IPS DF 19.7 (cell line): ENCODE results near the gene RHOG.
"Not testable (repeated sequence)": the region's sequence is repeated elsewhere in the genome, so short reads cannot be mapped to it uniquely, and the experiment has no call there.

Experiments
- DNase-seq: peaks from one replicate; pipeline ENCODE4 v3.0.0-alpha.2; 2013; ENCODE audit warnings: low read depth, low spot score

Gene RHOG

DNA sequence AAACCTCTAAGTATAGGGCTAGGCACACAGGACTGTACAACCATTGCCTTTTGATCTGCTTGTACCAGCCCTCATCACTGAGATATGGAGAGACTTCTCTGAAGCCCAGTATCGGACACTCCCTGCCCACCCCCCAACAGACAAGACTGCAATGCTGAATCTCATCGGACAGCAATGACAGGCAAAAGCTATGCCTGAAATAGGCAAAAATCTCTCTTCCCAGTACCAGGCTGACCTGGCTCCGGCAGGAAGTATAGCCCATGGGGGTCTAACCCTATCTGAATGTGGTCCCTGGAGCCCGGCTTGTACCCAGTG, 6.5 kb downstream of the RHOG start:
- DNase-seq: no peak

- no peak for DNase-seq
Observed at GRCh38 chr11:3833449-3833848, 7.3 kb downstream of the RHOG start.

DNA sequence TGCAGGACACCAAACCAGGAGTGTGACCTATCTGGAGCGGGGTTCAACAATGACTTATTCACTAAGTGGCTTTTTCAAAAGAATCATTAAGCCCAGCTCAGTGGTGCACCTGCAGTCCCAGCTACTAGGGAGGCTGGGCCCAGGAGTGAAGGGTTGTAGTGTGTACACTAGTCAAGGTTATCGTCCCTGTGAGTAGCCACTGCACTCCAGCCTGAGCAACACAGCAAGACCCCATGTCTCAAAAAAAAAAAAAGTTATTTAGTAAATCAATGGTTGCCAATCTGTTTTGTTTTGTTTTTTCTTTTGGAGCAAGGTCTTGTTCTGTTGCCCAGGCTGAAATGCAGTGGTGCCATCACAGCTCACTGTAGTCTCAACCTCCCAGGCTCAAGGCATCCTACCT, 7.9 kb downstream of the RHOG start:
- no peak for DNase-seq

DNA sequence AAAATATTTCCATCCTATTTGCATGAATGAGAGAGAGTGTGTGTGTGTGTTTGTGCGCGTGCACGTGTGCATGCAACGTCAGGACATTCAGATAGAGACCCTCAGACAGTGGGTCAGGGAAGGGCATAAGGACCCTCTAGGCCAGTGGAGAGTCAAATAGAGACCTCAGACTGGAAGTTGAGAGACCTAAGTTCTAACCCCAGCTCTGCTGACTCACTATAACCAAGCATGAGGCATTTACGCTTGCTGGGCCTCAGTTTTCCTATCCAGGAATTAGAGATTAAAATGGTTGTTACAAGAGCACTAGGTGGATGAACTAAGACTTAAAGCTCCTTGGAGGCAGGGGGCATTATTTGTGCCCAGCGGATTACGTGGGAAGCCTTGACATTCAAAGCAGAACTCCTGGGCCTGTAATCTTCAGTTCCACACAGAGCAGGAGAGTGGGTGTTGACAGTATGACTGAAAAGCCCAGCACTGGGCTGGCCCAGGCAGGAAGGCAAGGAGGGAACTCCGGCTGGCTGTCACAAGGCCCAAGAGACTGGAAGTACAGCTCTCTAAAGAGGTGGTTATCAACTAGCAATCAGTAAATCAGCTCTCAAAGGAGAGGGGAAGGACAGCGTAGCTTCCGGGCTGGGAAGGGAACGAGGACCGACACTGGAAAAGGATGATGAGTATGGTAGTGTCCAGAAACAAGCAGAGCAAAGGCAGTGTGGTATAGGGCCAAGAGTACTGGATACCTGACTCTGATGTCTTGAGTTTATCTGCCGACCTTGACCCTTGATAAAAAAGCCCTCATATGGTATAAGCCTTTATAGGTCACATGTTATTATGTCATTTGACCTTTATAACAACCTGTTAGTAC, 9.2 kb downstream of the RHOG start:
- no peak for DNase-seq

- DNase-seq: no peak
Observed at GRCh38 chr11:3830730-3831129, 10.0 kb downstream of the RHOG start.

- no peak for DNase-seq
Observed at GRCh38 chr11:3830088-3830487, 10.7 kb downstream of the RHOG start.

GRCh38 chr11:3827434-3828186, 13.1 kb downstream of the RHOG start:
- no peak for DNase-seq

- no peak for DNase-seq
Observed at GRCh38 chr11:3826721-3827120, 14.0 kb downstream of the RHOG start.

DNA sequence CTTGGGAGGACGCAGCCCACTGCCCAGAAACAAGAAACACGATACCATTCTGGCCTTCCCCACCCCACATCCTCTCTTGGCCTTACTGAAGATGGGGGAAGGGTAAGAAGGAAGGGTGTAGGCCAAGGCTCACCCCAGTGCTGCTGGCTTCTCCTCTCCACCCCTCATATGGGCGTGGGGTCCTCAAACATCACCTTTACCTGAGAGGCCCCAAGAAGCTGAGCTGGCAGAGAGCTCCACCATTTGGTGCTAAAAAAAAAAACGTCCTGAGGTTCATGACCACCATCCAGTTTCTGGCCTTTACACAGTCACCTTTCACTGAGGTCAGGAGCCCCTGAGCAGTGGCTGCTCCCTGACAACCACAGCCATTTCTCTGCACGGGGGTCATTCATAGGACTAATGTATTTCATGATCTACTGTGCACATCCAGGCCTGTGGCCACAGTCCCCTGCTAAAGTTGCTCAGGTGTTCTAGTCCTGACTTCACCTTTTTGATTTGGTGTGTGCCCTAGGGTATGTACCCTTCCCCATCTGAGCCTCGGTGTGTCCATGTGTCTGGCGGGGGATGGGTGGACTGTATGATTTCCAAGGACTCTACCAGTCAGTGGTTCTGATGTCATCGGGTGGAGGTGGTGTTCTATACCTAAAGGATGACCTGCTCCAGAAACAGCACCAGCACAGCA, 15.1 kb downstream of the RHOG start:
- no peak for DNase-seq

- DNase-seq: peak; percentile 77
Observed at GRCh38 chr11:3824714-3825472, 15.9 kb downstream of the RHOG start.

- DNase-seq: no peak
Observed at GRCh38 chr11:3823762-3824506, 16.8 kb downstream of the RHOG start.

DNA sequence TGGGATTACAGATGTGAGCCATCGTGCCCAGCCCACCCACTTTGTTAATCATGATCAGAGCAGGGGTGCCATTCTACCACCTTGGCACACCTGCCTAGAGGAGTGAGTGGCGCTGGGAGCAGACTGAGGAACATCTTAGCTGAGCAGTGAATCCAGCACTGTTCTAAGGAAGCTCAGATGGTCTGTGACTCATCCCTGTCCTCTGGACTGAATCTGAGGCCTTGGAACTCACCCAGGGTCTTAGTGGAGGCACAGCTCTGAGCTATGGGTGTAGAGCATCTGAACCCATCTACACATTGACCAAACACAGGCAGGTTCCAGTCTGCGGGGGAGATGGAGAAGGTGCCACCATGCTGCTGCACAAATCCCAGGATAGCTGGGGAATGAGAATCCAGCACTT, 17.5 kb downstream of the RHOG start:
- no peak for DNase-seq

DNA sequence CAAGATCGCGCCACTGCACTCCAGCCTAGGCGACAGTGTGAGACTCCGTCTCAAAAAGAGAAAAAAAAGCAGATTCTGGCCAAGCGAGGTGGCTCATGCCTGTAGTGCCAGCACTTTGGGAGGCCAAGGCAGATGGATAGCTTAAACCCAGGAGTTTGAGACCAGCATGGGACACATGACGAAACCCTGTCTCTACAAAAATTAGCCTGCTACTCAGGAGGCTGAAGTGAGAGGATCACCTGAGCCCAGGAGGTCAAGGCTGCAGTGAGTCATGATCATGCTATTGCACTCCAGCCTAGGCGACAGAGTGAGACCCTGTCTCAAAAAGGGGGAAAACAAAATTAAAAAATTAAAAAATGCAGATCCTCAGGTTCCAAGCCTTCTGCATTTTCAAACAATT, 18.4 kb downstream of the RHOG start:
- no peak for DNase-seq

DNA sequence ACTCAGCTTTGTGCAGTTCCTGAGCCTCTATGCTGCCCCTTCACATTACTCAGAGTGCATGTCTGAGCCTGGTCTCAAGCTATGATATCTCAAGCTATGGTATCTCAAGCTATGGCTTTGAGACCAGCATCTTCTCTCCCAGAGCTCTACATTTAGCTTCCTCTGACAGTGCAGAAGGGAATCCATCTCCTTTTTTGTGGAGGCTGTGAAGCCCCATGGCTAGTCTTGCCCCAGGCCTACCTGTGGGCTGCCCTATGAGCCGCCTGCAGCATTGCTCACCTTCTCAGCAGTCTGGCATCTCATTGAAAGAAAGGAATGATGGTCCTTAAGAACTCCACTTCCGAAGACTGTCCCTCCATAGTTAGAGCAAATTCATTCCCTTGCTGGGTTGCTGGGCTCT, 19.8 kb downstream of the RHOG start:
- DNase-seq: no peak

DNA sequence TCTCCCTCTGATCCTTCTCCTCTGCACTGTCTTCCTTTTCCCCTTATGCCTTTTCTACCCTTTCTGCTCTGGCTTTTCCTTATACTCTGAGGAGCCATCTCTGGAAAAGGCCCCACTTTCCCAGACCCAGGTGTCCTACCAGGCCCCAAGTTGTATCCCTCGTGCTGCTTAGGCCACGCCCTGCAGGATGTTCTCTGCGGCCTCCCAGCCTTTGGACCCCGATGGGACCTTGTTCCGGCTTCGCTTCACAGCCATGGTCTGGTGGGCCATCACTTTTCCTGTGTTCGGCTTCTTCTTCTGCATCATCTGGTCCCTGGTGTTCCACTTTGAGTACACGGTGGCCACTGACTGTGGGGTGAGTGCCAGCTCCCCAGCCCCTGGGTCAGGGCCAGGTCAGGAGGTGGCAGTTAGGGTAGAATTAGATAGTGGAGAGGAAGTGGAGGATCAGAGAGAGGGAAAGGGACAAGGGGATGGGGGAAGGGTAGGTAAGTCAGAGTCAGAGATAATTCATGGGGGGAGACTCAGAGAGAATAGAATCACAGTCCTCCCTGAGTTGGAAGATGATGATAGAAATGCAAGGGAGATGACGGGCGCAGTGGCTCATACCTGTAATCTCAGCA, 23.5 kb downstream of the RHOG start:
- no peak for DNase-seq

DNA sequence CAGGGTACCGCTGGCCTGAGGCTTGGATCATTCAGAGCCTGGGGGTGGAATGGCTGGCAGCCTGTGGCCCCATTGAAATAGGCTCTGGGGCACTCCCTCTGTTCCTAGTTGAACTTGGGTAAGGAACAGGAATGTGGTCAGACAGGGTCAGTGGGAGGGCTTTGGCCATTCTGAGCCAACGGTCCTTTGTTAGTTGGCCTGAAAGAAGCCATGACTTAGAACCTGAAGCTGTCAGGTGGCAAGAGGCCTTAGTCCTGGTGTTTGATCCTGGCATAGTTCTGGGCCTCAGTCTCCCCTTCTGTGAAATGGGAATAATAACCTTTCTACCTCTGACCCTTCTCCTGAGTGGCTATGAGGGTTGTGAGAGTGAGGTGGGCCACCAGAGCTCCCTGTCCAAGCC, 24.1 kb downstream of the RHOG start:
- no peak for DNase-seq

DNA sequence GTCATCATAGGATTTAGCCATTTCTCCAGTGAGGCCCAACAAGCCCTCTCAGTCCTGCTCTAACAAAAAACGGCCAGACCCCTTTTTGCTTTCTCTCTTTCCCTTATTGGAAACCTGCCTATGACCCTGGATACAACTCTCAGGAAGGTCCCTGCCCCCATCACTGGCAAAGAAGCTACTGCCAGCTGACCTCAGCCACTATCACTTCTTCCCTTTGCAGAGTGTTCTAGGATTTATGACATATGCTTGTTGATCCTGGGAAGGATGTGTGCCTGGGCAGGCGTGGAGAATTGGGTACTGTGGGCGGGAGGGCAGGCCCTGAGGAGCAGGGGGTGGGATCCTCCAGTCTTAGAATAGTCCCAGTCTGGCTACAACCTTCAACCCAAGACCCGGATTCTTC, 24.9 kb downstream of the RHOG start:
- no peak for DNase-seq

DNA sequence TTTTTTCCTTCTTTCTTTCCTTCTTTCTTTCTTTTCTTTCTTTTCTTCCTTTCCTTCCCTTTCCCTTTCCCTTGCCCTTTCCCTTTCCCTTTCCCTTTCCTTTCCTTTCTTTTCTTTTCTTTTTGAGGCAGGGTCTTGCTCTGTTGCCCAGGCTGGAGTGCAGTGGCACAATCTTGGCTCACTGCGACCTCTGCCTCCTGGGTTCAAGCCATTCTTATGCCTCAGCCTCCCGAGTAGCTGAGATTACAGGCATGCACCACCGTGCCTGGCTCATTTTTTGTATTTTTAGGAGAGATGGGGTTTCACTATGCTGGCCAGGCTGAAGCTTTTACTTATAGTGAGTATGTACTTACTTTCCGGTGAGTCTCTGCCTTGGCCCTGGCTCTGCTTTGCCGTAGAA, 25.9 kb downstream of the RHOG start:
- not testable (repeated sequence) for DNase-seq

DNA sequence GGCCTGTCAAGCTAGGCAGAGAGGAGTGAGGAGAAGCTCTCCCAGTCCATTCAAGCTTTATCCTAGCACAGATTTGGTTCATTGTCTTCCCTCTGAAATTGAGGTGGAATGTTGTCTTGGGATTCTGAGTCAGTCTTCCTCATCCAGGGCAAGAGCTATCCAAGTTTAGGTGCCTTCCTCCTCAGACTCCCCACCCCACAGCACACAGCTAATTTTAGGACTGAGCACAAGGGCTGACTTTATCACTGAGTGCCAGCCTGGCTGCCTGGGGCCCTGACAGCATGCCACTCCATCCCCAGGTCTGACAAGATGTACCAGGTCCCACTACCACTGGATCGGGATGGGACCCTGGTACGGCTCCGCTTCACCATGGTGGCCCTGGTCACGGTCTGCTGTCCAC, 29.8 kb downstream of the RHOG start:
- no peak for DNase-seq

DNA sequence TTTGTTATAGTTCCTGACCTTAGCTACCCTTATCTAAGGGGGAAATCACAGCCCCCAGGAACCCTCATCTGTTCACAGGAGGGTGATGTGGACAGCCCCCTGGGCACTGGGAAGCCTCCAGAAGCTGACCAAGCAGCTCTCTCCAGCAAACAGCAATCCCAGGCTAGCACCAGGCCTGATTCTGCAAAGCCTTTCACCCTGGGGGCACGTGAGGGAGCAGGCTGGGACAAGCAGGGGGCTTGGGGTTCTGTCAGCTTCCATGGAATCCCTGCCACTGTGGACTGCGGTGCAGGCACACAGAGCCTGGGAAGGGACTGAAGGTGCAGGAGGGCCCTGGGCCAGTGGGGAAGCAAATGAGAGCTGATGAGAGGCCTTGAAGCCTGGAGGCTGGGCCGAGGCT, 30.3 kb downstream of the RHOG start:
- DNase-seq: no peak

DNA sequence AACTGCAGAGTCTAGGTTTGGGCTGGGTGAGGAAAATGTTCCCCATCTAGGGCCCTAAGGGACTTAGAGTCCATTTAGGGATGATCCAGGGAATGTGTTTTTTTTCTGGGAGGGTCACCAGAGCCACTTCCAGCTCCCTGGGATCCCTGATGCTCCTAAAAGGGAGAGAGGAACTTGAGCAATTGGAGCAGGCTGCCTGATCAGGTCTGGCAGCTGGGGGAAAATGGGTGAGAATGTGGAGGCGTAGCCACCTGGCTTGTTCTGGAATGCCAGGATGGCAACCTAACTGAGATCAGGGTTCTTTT, 31.2 kb downstream of the RHOG start:
- no peak for DNase-seq
